GM23338 (cell line): ENCODE data around the gene SLC34A3.

ENCODE experiments used
- CTCF ChIP-seq, 2 experiments: fragments of 200-600 bp in 1 of 2; sonication (generic) in 1 of 2; conservative IDR thresholded peaks; 2 replicates each; pipeline versions ENCODE4 v1.5.1 to v1.6.1; 2016 to 2017; ENCODE audit warnings: antibody characterized with exemption in 2 of 2, low read depth in 2 of 2, mild to moderate bottlenecking in 2 of 2, moderate library complexity in 1 of 2
- EZH2 ChIP-seq: fragments of 200-600 bp; sonication (generic); IDR thresholded peaks from one replicate; pipeline ENCODE4 v1.8.0; 2017; ENCODE audit warnings: antibody characterized with exemption, mild to moderate bottlenecking, low read depth; ENCODE audit not compliant: unreplicated experiment
- EZH2phosphoT487 ChIP-seq: fragments of 200-600 bp; sonication (generic); IDR thresholded peaks from one replicate; pipeline ENCODE4 v1.8.1; 2018; ENCODE audit warnings: antibody characterized with exemption; ENCODE audit not compliant: unreplicated experiment
- JUNB ChIP-seq: IDR thresholded peaks from one replicate; pipeline ENCODE4 v1.6.1; 2016; ENCODE audit warnings: antibody characterized with exemption; ENCODE audit not compliant: unreplicated experiment

- no peak for TF ChIP-seq CTCF (conservative IDR thresholded peaks at IDR 0.05; ENCODE audit: low read depth in 2 of 2)
- TF ChIP-seq EZH2: no peak
- no peak for TF ChIP-seq JUNB
- TF ChIP-seq EZH2phosphoT487: no peak
These were observed 36.9 kb upstream of the SLC34A3 start for GRCh38 chr9:137193771-137194170.
